CMK (cell line): ENCODE results near the gene PPP4R1.

Experiments used
- DNase-seq: peaks from one replicate; pipeline ENCODE4 v3.0.0-alpha.2; 2010; ENCODE audit warnings: low read depth

The PPP4R1 gene

DNA sequence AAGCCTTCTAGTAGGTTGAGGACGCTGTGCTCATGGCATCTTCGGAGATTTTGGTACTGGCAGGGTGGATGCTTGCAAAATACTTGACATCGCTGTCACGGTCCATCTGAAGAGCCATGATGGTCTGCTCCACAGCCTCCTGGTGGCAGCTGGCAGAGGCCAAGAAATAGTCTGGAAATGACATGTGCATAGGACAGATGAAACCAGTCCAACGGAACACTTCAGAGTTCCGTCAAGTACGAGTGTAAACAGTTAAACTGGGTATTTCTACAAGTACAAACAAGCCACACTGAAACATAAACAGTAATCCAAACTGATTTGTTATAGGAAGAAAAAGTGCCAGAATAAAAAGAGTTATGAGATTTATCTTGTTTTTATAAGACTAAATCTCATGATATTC, 66.6 kb downstream of the PPP4R1 start:
- DNase-seq: no peak

DNA sequence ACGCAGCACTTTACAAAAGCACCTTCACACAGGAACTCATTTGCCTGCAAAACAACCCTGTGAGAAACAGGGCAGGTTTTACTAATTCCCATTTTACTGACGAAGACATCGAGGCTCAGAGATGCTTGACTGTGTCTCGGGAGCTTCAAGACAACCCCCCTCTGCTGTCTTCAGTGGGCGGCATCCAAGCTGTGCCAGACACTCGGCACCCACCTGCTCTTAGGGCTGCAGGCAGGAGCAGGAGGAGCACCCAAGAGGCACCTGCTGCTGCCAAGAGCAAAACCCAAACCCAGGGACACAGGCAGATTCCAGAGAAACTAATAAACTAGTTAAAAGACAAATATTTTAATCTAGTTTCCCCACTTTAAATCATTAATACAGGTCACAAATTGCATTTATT, 67.9 kb downstream of the PPP4R1 start:
- DNase-seq: no peak

DNA sequence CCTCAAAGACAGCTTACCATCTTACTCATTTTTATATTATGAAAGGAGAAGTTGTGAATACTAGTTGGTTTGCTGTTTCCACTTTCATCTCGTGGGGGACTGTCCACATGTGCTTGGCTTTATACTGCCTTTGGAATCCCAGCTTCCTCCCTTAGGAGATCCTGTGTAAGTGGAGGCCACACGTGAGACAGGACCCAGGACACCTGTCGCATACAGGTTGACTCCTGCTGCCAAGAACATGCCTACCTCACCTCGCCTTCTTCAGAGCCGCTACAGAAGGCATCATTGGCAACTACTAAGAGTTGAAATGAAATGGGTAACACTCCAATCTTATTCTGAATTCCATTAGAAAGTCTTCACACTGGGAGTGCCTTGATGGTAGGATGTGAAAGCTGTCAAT, 69.3 kb downstream of the PPP4R1 start:
- no peak for DNase-seq

DNA sequence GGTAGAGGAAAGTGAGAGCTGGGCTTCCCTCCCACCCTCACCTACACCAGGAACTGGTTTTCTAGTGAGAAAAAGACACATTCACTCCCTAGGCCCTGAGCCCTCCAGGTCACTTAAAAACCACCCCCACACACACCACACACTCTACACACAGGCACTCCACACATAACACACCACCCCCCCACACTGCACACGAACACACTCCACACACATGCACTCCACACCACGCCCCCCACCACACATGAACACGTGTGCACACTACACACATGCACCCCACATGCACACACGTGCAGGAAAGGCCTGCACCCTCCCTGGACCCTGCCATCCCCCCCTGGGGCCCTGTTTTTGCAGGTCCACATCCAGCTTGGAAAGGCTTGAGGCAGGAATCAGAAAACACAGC, 71.4 kb downstream of the PPP4R1 start:
- no peak for DNase-seq

DNA sequence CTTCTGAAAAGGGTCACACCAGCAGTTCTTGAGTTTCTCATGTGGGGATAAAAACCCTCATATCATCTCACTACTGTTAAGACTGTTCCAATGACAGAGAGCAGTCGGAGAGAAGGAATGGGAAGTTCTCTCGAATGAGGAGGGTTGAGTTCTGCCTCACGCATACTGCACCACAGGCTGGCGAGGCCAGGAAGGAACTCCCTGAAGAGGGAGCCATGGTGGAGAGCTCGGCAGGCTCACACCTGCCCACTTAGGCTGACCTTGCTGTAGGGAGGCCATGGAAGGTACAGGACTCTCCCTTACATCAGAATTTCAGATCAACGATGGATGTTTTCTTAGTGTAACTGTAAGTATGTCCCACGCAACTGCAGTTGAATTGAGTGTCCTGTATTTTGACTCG, 74.4 kb downstream of the PPP4R1 start:
- no peak for DNase-seq

DNA sequence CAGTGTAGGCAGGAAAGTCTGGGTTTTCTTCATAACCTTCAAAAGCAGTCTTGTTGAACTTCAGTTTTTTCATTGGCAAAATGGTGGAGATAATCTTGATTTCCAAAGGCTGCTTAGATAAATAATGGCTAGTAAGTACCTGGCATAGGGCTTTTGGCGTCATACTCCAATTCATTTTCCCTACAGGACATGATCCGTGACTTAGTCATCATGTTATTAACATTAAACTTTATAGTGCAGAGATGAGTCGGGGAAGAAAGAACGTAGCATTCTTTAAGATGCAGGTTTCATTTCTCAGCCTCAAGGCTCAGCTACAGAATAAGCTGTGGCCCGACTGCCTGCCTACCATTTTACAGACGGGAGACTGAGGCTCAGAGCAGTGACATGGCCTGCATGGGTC, 75.1 kb downstream of the PPP4R1 start:
- DNase-seq: no peak

DNA sequence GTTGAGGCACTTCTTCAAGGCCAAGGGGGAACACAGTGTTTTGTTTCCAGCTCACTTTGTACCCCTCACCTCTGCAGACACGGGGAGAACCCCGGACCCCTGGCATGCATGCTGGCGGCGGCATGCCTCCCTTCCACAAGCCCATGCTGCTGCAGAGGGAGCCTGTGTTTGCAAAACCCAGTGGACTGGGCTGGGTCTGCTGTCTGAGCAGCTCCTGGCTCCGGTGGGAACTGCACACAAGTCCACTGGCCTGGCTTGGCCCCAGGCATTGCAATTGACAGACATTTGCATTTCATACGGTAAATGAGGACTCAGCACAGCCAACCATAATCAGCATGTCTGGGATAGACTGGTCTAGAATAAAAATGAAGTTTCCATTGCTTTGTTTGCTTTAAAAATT, 76.7 kb downstream of the PPP4R1 start:
- no peak for DNase-seq

DNA sequence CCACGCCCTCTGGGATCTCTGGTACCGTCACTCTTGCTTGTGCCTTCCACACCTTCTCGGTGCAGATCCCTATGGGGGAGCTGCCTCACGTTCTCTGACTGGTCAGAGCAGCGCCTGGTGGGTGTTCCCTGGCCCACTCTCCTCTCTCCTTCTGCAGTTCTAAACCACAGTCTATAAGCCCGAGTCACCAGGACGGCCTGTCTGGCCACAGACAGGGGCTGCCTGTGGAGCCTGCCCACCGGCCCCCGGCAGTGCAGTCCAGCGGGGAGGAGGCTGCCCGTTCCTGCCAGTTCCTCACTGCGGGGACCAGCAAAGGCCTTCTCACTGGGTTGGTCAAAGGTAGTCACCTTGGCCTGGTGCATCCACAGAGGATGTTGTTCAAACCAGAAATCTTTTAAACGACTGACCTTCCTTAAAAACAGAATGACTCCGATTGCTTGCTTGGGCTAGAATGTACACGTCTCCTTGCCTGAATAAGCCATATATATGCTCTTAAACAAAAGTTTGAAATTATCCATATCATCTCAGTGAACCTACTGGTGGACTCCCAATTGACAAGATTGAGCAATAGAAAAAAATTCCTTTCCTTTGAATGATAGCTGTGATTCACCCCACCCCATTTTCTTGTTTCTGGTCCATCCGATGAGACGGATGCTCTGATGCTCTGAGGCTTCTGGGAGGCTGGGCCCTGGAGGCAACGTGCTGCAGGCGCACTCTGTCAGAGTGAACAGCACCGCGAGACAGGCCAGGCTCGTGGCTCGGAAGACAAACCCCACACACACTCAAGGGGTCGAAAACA, 77.8 kb downstream of the PPP4R1 start:
- DNase-seq: no peak

DNA sequence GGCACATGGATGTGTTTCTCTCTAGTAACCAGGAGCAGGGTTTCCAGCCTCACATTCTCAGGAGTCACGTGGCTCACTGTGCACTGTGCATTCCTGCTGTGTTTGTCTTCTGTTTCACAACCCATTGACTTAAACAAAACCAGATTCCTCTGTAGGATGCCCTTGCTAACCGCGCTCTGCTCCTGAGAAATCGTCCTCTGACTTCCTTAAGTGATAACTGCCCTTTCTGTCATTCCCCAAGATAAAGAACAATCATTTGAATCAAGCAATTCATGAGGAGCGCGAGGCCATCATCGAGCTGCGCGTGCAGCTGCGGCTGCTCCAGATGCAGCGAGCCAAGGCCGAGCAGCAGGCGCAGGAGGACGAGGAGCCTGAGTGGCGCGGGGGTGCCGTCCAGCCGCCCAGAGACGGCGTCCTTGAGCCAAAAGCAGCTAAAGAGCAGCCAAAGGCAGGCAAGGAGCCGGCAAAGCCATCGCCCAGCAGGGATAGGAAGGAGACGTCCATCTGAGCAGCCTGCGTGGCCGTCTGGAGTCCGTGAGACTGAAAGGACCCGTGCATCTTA, 78.8 kb downstream of the PPP4R1 start:
- DNase-seq: no peak

DNA sequence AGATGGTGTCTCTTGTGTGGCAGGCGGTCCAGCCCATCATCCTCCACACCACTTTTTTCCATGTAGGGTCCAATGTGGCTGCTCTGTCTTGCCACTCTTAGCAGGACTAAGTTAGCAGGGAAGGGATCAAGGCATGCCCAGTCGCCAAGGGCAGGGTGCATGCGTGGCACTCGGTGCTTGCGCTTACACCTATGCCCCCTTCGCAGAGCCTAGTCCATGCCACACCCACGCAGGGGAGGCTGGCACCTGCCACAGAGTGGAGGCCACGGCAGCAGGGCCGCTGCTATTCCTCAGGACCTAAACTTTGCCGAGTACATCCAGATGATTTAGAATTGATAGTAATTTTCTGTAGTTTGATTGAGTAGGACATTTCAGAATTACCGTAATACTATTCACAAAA, 79.5 kb downstream of the PPP4R1 start:
- no peak for DNase-seq

DNA sequence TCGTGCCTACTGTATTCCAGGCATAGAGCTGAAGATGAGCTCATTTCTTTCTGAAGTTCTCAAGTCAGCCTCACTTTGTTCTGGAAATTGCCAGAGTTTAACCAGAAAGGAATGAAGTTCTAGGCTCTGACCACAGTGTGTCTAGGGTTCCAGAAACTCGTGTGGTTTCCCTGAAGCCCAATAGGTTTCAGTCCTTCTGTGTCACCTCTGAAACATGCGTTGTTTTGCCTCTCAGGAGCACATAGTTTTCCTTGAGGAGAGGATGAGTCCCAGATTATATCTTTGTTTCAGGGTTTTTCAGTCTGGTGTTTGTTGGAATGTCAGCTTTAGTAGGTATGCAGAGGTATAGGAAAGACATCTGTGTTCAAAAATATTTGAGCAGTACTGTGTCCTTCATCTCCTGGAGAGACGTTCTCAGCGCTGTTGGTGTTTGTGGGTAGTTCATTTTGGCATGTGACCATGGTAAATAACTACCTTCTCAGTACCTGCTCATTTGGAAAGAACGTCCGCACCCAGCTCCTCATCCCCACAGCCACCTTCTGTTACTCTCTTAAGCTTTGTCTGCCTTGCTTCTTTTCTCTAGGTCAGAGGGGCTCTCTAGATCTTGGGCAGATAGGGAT, 82.5 kb downstream of the PPP4R1 start:
- no peak for DNase-seq

DNA sequence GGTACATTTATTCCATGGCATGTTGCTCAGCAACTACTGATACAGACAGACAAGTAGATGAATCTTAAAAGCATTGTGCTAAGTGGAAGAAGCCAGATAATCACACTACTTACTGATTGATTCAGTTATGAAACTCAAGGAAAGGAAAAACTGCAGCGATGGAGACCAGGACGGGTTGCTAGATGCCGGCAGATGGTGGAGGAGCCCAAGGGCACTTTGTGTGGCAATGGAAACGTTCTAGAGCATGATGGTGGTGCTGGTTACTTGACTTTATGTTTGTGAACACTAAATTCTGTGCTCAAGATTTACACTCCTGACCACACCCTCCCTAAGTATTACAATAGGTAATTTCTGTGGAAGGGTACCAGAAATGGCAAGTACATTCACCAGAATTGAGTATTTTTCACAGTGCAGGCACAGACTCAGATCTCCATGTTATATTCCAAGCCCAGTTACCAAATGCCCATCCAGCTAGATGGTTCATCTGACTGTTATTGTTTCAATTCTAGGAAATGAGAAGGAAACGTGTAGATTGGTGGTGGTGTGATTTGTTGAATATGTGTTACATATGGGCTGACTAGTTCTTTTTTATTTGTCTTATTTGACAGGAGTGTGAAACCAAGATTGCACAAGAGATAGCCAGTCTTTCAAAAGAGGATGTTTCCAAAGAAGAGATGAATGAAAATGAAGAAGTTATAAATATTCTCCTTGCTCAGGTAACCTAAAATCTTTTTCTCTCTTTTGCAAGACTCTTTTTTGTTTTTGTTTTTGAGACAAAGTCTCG, 83.9 kb downstream of the PPP4R1 start:
- no peak for DNase-seq

DNA sequence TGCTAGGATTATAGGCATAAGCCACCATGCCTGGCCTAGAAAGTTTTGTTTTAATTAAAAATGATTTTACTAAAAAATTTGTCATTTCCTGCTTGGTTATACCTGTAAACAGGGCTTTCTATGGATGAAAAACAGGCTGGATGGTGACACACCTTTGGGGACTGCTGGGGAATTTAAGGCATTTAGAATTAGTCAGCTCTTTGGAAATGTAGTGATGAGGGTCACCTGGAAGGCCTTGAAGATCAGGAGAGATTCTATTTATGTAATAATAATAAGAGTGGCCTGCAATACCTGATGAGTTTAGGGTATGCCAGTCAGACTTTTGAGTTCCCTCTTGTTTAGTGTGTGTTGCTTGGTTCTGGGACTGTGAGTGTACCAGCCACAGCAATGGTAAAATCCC, 87.9 kb downstream of the PPP4R1 start:
- no peak for DNase-seq

DNA sequence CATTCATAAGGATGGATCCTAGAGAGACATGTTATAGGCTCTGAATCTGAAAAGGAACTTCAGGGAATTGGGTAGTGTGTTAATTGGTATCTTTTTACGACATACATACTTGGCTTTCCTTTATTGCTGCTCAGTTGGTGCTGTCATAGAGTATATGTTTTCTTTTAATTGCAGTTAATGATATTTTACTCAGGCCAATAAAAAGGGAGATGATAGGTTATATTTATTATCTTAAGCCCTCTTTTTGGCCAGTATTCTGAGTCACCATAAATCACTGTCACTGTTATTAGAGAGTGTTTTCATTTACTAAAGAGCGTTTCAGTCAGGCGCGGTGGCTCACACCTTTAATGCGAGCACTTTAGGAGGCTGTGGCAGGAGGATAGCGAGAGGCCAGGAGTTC, 91.4 kb downstream of the PPP4R1 start:
- no peak for DNase-seq

DNA sequence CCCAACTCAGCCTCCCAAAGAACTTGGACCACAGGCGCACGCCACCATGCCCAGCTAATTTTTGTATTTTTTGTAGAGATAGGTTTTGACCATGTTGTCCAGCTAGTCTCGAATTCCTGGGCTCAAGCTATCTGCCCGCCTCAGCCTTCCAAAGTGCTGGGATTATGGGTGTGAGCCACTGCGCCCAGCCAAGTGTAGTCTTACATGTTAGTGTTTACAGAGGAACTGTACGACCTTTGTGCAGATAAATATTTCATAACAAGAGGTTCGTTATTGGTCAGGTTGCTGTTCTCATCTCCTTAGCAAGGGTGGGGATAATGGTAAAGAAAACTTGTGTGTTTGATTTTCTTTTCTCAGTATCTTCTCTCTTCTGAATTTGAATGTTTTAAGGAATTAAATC, 92.6 kb downstream of the PPP4R1 start:
- DNase-seq: no peak

DNA sequence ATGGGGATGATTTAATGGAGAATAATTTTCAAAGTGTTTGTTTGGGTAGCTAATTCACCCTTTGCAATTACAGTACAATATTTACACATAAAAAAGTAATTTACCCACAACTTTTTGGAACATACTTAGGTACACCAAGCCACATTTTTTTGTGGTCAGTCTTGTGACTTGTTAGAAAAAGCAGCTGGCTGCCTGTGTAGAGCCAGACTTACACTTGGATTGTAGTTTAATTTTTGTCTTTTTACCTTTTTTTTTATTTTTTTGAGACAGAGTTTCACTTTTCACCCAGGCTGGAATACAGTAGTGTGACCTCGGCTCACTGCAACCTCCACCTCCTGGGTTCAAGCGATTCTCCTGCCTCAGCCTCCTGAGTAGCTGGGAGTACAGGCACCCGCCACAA, 93.7 kb downstream of the PPP4R1 start:
- DNase-seq: no peak

DNA sequence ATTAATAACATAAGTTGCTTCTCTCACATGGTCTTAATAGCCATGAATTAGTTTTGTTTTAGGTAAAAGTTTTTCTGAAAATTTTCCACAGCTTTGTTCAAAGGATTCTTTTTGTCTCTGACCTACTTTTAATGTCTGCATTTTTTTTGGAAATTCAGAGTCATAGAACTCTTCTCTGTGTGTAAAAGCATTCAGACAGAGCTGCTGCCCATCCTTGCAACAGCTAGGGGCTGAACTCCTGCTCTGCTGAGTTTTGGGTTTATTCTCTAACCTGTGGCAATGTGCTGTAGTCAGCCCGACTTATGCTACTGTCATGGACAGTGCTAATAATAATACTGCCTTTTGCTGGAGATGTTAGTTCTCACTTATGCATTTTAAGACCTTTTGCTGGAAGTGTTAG, 95.0 kb downstream of the PPP4R1 start:
- no peak for DNase-seq

DNA sequence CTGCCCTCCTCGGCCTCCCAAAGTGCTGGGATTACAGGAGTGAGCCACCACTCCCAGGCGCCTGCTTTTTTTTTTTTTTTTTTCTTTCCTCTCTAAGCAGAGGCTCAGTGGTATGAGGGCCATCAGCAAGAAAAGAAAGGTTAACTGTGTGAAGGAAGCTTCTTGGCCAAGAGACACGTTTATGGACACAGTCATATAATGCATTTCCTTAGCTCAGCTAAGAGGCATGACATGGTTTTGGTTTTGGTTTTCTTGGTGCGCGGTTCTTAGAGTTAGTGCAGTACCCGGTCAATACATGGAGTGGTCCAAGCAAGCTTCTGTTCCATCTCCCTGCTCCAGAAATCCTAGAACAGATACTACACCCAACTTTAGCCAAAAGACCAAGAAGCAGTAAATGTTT, 96.5 kb downstream of the PPP4R1 start:
- DNase-seq: no peak

DNA sequence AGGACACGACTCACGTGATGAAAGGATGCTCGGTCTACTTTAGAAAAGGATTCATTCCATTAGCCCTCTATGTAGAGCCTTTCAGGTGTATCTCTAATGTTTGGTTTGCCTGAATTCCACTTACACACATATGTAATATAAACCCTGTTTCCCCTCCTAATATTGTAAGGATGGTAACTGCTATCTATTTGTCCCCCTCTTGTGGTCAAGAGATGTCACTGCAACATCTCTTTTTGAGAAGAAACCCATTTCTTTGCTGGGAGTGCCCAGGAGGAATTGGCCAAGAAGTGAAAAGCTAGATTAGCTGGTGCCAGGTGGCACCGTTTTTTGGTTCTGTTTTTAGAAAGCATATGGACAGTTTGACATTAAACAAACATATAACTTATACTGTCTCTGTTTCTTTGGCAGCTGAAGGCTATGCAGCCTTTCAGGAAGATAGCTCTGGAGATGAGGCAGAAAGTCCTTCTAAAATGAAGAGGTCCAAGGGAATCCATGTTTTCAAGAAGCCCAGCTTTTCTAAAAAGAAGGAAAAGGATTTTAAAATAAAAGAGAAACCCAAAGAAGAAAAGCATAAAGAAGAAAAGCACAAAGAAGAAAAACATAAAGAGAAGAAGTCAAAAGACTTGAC, 97.8 kb downstream of the PPP4R1 start:
- DNase-seq: no peak

DNA sequence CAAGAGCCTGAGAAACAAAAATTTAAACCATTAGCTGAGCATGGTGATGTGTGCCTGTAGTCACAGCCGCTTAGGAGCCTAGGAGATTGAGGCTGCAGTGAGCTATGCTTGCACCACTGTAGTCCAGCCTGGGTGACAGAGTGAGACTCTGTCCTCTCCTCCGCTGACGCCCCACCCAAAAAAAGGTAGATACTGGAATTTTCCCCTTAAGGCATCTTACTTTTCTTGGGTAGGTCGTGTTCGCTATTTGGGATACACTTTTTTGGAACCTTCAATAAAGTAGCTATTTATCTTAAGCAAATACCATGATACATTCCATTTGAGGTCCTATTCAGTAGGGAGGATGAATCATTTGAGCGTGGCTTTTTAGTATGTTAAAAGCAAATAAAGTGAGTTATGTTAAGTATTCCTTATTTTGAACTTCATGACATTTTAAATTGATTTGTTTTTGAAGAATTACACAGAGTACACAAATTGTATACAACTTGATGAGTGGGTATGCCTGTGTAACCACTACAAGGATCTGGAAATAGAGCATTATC, 100.3 kb downstream of the PPP4R1 start:
- DNase-seq: no peak

DNA sequence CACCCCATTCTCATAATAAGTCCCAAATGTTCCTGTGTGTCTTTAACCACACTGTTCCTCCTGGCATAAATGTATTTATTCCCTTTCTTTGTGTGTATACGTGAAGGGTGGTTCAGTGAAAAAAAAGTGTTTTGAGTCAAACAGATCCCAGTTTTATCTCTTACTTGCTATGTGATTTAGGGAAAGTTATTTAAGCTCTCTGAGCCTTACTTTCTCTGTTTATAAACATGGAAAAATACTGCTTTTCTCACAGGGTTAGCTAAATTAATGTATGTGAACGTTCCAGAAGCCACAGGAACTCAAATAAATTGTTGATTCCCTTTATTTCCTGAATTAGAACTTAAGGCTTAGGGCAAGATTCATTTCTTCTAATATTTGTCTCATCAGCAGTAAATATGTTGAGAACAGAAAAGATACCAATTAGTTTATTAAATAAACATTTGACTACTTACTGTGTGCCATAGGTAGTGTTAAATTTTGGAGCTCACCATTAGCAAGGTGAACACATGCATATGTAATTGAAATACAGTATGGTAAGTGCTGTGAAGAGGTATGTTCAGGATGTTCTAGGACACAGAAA, 105.8 kb downstream of the PPP4R1 start:
- no peak for DNase-seq

DNA sequence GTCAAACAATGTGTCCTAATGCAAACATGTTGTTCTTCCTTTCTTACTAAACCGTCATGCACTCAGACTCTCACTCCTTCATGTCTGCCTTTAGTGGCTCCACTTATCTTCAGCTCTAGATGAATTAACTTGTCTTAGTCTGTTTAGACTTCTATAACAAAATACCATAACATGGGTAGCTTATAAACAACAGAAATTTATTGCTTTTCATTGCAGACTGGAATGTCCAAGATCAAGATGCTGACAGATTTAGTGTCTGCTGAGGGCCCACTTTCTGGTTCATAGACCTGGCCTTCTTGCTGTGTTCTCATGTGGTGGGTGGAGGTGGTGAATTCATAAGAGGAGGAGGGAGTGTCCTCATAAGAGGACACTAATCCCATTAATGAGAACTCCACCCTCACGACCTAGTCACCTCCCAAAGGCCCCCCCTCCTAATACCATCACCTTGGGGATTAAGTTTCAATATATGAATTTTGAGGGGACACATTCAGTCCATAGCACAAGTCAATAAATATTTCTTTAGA, 106.7 kb downstream of the PPP4R1 start:
- DNase-seq: no peak
